ENCODE data around the gene IFT81. TPM values are rescaled to one million over a fixed set of nuclear protein-coding genes. Genes with fewer than 3 reads are reported as not detected.

IFT81 gene
- total and polyA plus RNA-seq, 3 donors from 2014 or later: 20.1 to 43.4 (median 26.7) TPM

DNA sequence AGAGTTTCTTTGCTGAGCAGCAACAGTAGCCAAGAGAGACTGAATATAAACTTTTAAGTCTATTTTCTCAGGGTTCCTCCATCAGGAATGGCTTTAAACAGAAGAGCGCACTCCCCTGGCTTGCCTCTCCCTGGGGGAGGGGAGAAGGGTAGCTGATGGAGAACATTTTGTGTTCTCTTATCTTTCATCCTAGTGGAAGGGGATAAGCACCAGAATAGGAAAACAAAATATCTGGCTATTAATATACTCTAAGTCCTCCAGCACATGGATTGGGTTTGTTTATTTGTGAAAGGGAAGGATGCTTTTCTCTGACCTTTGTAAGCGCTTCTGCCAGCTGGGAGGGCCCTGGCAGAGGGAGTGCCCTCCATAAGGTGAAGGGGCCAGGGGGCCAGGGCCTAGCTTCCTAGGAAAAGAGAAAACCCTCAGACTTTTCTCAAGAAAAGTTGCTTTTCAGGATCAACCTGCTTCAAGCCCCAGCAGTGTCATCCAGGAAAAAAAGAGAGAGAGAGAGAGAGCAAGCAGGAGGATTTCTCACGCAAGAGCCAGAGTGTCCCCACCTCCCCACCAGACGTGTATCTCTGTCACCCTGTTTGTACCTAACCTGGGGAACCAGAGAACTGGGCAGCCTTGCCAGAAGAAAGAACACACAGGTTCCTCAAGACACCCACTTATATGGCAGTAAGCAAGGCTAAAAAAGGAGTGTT is 122.6 kb downstream of the IFT81 start:
- Histone ChIP-seq H3K4me3 (no peak overlapping the region), H3K4me1 (peaks cover 26% of the 10 kb centered on the region), H3K27me3 (no peaks in the 10 kb centered on the region), H3K36me3 (ENCODE audit: low read depth, missing control alignments) (no peaks in the 10 kb centered on the region), H3K9me3 (no peaks in the 10 kb centered on the region), H3K27ac (peak overlapping the region; percentile 64 to 74)
- intact Hi-C loops (cut with DNase I; ENCODE audit: low total_unique reads): no loop called here
- TF ChIP-seq POLR2A (IDR thresholded peaks at IDR 0.05): no peak
- TF ChIP-seq, protein P1, sequence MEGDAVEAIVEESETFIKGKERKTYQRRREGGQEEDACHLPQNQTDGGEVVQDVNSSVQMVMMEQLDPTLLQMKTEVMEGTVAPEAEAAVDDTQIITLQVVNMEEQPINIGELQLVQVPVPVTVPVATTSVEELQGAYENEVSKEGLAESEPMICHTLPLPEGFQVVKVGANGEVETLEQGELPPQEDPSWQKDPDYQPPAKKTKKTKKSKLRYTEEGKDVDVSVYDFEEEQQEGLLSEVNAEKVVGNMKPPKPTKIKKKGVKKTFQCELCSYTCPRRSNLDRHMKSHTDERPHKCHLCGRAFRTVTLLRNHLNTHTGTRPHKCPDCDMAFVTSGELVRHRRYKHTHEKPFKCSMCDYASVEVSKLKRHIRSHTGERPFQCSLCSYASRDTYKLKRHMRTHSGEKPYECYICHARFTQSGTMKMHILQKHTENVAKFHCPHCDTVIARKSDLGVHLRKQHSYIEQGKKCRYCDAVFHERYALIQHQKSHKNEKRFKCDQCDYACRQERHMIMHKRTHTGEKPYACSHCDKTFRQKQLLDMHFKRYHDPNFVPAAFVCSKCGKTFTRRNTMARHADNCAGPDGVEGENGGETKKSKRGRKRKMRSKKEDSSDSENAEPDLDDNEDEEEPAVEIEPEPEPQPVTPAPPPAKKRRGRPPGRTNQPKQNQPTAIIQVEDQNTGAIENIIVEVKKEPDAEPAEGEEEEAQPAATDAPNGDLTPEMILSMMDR (IDR thresholded peaks at IDR 0.05): no peak
- 37 to 47% methylated on average over 4 of the region's 4 CpGs for WGBS, 2 donors
- peak; percentile 39 for DNase-seq

DNA sequence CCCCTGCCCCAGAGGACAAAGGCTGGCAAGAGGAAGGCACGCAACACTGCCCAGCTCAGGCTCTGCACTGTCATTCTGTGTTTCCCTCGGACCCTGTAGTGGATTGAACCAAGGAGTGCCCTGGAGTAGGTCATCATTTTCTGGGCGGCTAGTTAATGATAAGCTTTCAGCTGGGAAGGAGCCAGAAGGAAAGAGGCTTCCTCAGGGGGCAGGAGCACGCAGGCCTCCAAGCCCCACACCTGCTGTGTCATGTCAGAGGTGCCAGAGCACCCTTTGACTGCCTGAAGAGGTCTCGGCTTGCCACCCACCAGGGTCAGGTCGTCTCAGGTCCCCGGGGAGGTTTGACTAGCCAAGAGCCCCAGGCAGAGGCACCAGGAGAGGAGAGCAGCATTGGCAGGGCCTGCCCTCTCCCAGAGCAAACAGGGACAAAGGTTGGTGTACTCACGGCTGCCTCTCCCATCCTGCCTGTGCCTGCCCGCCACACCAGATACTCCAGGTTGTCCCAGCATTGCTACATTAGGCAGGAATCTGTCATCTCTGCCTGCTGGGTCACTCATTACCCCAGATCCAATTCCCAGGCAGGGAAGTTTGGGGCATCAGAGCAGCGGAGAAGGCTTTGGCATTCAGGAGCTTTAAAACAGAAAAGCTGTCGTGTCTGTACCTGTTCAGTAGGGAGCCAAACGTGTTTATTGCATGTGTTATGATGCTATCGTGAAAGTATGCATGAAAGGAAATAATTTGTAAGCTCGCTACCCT is 123.4 kb downstream of the IFT81 start:
- peaks cover 26% of the 10 kb centered on the region for H3K4me1 ChIP-seq
- no peaks in the 10 kb centered on the region for H3K27me3 ChIP-seq
- no peaks in the 10 kb centered on the region for H3K36me3 ChIP-seq (ENCODE audit: low read depth, missing control alignments)
- H3K9me3 ChIP-seq: no peaks in the 10 kb centered on the region
- no peak for DNase-seq
- TF ChIP-seq POLR2A (IDR thresholded peaks at IDR 0.05): no peak
- TF ChIP-seq, protein P1 (IDR thresholded peaks at IDR 0.05): no peak
- 60 to 75% methylated on average over 13 to 14 of the region's 14 CpGs for WGBS, 2 donors
- peak overlapping the region; percentile 64 to 74 for H3K27ac ChIP-seq
- H3K4me3 ChIP-seq: no peak overlapping the region
- intact Hi-C loops (cut with DNase I; ENCODE audit: low total_unique reads): no loop called here

DNA sequence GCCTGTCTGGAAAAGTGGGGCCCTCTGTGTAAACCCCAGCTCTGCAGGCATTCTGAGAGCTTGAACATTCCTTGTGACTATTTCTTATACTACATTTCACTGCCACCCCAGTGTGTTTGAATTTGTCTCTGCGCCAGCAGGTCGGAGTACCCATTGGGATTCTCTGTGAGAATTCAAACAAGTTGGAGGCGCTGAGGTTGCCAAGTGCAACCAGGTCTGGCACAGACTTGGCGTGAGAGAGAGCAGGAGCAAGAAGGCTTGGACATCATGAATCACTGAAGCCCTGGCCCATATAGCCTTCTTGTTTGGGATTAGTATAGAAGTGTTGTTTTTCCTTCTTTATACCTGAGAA is 123.9 kb downstream of the IFT81 start:
- no peak for DNase-seq
- intact Hi-C loops (cut with DNase I; ENCODE audit: low total_unique reads): no loop called here
- no peak overlapping the region for H3K4me3 ChIP-seq
- H3K27ac ChIP-seq: peak overlapping the region; percentile 64 to 74
- H3K36me3 ChIP-seq (ENCODE audit: low read depth, missing control alignments): no peaks in the 10 kb centered on the region
- TF ChIP-seq, protein P1 (IDR thresholded peaks at IDR 0.05): no peak
- no peak for TF ChIP-seq POLR2A (IDR thresholded peaks at IDR 0.05)
- H3K27me3 ChIP-seq: no peaks in the 10 kb centered on the region
- WGBS, 2 donors: 93 to 97% methylated on average over 4 of the region's 4 CpGs
- H3K4me1 ChIP-seq: peaks cover 31% of the 10 kb centered on the region
- H3K9me3 ChIP-seq: no peaks in the 10 kb centered on the region

DNA sequence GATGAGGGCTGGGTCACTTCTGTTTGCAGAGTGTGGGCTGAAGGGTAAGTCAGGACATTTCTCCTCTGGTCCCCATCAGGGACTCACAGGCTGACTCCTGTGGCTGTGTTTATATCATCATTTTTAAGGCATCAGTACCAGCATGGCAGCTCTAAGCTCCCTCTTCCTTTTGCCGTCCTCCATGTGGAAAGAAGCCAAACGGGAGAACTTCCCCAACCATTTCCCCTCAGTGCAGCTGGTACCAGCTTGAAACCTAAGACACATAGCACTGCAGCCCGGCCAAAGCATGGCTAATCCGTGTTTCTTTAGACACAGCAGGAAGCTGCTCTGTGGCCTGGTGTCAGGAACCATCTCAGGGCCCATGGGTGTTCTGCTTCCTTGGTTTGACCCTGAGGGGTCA is 124.9 kb downstream of the IFT81 start:
- WGBS, 2 donors: 61 to 63% methylated on average over 4 of the region's 4 CpGs
- H3K9me3 ChIP-seq: no peaks in the 10 kb centered on the region
- H3K4me3 ChIP-seq: no peak overlapping the region
- no peak for DNase-seq
- no peaks in the 10 kb centered on the region for H3K27me3 ChIP-seq
- peaks cover 34% of the 10 kb centered on the region for H3K4me1 ChIP-seq
- TF ChIP-seq POLR2A (IDR thresholded peaks at IDR 0.05): no peak
- TF ChIP-seq, protein P1 (IDR thresholded peaks at IDR 0.05): no peak
- no peaks in the 10 kb centered on the region for H3K36me3 ChIP-seq (ENCODE audit: low read depth, missing control alignments)
- H3K27ac ChIP-seq: peak overlapping the region in 1 of 2 donors; percentile 53
- intact Hi-C loops (cut with DNase I; ENCODE audit: low total_unique reads): no loop called here
